ENCODE results near the gene STARD5. TPM values are rescaled to one million over a fixed set of nuclear protein-coding genes. Genes with fewer than 3 reads are reported as not detected.

STARD5 gene
- total and polyA plus RNA-seq, 2 of the 8 experiments (the other 6 are each of a cell fraction or from before 2014, with no cell fraction given), result 5.5 to 10.4 TPM

- peak; percentile 84 to 98 (median 98) for TF ChIP-seq CTCF (IDR thresholded peaks at IDR 0.05; ENCODE audit: control extremely low read depth in 1 of 3, insufficient read depth in 1 of 3, low read depth in 1 of 3, low read length in 3 of 3)
- no peak for TF ChIP-seq NANOG (IDR thresholded peaks at IDR 0.05; ENCODE audit: insufficient read depth, low read depth, low read length, poor library complexity, severe bottlenecking)
- no peak for TF ChIP-seq JUND (IDR thresholded peaks at IDR 0.05; ENCODE audit: low read length)
- peak; percentile 78 for TF ChIP-seq SRF (IDR thresholded peaks at IDR 0.05; ENCODE audit: low read depth, low read length)
- TF ChIP-seq CHD7 (IDR thresholded peaks at IDR 0.05; ENCODE audit: insufficient replicate concordance, low read length), result no peak
- no peak for TF ChIP-seq RNF2 (IDR thresholded peaks at IDR 0.05; ENCODE audit: borderline replicate concordance, low read depth, low read length, missing control alignments, poor library complexity, severe bottlenecking)
These were observed 48.8 kb downstream of the STARD5 start (continued) for GRCh38 chr15:81274931-81275707.

Data from H1 (cell line).